H1 (cell line): Measurements from ENCODE around the gene C12orf56. TPM values are rescaled to one million over a fixed set of nuclear protein-coding genes. Genes with fewer than 3 reads are reported as not detected.

Source experiments
- ATF2 ChIP-seq: IDR thresholded peaks from 2 replicates; pipeline ENCODE4 v1.6.1; 2012; ENCODE audit warnings: low read length, inconsistent platforms
- BACH1 ChIP-seq: IDR thresholded peaks from 2 replicates; pipeline ENCODE4 v1.6.1; 2012; ENCODE audit warnings: low read length, improper control_type of control experiment
- BCL11A ChIP-seq, 2 experiments: IDR thresholded peaks; one replicate each; pipeline ENCODE4 v1.6.1; 2011; ENCODE audit warnings: low read depth in 2 of 2, low read length in 2 of 2, mild to moderate bottlenecking in 2 of 2
- BRCA1 ChIP-seq: IDR thresholded peaks from 2 replicates; pipeline ENCODE4 v1.6.1; 2012; ENCODE audit warnings: low read depth, low read length, improper control_type of control experiment
- CEBPB ChIP-seq: IDR thresholded peaks from 2 replicates; pipeline ENCODE4 v1.6.1; 2012; ENCODE audit warnings: low read depth, low read length
- CHD2 ChIP-seq: IDR thresholded peaks from 2 replicates; pipeline ENCODE4 v1.6.1; 2012; ENCODE audit warnings: low read length, improper control_type of control experiment
- CTCF ChIP-seq, 3 experiments: IDR thresholded peaks; 1 replicate in 2 of 3; 2 replicates in 1 of 3; pipeline versions ENCODE4 v1.5.1 to v1.6.1; 2011; ENCODE audit warnings: low read length in 3 of 3, mild to moderate bottlenecking in 3 of 3, inconsistent platforms in 2 of 3, low read depth in 1 of 3, moderate library complexity in 1 of 3; ENCODE audit not compliant: insufficient read depth in 1 of 3; ENCODE audit errors: control extremely low read depth in 1 of 3
- EGR1 ChIP-seq: IDR thresholded peaks from 2 replicates; pipeline ENCODE4 v1.6.1; 2011; ENCODE audit warnings: low read depth, low read length, borderline replicate concordance
- EZH2 ChIP-seq: fragments of 200-600 bp; sonication (generic); IDR thresholded peaks from 2 replicates; pipeline ENCODE4 v1.7.1; 2012; ENCODE audit warnings: low read depth, mild to moderate bottlenecking, moderate library complexity, low read length, inconsistent platforms; ENCODE audit not compliant: severe bottlenecking
- FOSL1 ChIP-seq: IDR thresholded peaks from 2 replicates; pipeline ENCODE4 v1.6.1; 2011; ENCODE audit warnings: mild to moderate bottlenecking, low read depth, low read length, moderate library complexity; ENCODE audit not compliant: insufficient read depth
- GABPA ChIP-seq: IDR thresholded peaks from 2 replicates; pipeline ENCODE4 v1.6.1; 2011; ENCODE audit warnings: mild to moderate bottlenecking, low read length, moderate library complexity, borderline replicate concordance; ENCODE audit not compliant: insufficient read depth
- GTF2F1 ChIP-seq: IDR thresholded peaks from 2 replicates; pipeline ENCODE4 v1.6.1; 2012; ENCODE audit warnings: low read depth, low read length, improper control_type of control experiment, borderline replicate concordance
- HDAC6 ChIP-seq: IDR thresholded peaks from one replicate; pipeline ENCODE4 v1.7.1; 2012; ENCODE audit warnings: low read depth, mild to moderate bottlenecking, inconsistent platforms, low read length, moderate library complexity
- JUN ChIP-seq: IDR thresholded peaks from 2 replicates; pipeline ENCODE4 v1.6.1; 2011; ENCODE audit warnings: low read depth, mild to moderate bottlenecking, improper control_type of control experiment, low read length
- KDM1A ChIP-seq: fragments of 200-600, 300-600 bp; sonication (generic); IDR thresholded peaks from 2 replicates; pipeline ENCODE4 v1.7.1; 2016; ENCODE audit warnings: mild to moderate bottlenecking, low read length, borderline replicate concordance
- KDM5A ChIP-seq: fragments of 200-600 bp; IDR thresholded peaks from 2 replicates; pipeline ENCODE4 v1.7.1; 2012; ENCODE audit warnings: mild to moderate bottlenecking, low read length, inconsistent platforms, mixed read lengths
- NRF1 ChIP-seq: IDR thresholded peaks from 2 replicates; pipeline ENCODE4 v1.6.1; 2011; ENCODE audit warnings: mild to moderate bottlenecking, low read depth, low read length, improper control_type of control experiment
- RFX5 ChIP-seq: IDR thresholded peaks from 2 replicates; pipeline ENCODE4 v1.6.1; 2011; ENCODE audit warnings: low read depth, low read length, improper control_type of control experiment, borderline replicate concordance
- SIN3A ChIP-seq, 2 experiments: IDR thresholded peaks in 1 of 2; conservative IDR thresholded peaks in 1 of 2; 2 replicates each; pipeline ENCODE4 v1.6.1; 2011 to 2012; ENCODE audit warnings: low read length in 2 of 2, improper control_type of control experiment in 1 of 2, low read depth in 1 of 2, mild to moderate bottlenecking in 1 of 2
- SIRT6 ChIP-seq: IDR thresholded peaks from one replicate; pipeline ENCODE4 v1.7.1; 2012; ENCODE audit warnings: low read length, inconsistent platforms
- TCF12 ChIP-seq: IDR thresholded peaks from 2 replicates; pipeline ENCODE4 v1.6.1; 2011; ENCODE audit warnings: low read depth, mild to moderate bottlenecking, low read length
- polyA plus RNA-seq, 7 experiments: library from polyadenylated mRNA; depleted of rRNA in 3 of 7; stranded (reverse) in 5 of 7; unstranded in 2 of 7; fragments of >200 nt in 5 of 7; fragments of 200-250 nt in 2 of 7; gene quantifications; 1 replicate in 5 of 7; 2 replicates in 1 of 7; 4 replicates in 1 of 7; pipeline versions ENCODE4 v1.2.1 to v1.2.3, GENCODE V29; 2011 to 2013; ENCODE audit warnings: missing spikeins in 2 of 7, mixed read lengths in 2 of 7
- total RNA-seq: library from RNA; stranded (reverse); fragmentation: NEBNext Ultra II Directional; extraction: Animal tissue kit (Norgen Biotek cat#: 25700); gene quantifications from 2 replicates; pipeline ENCODE4 v1.2.1, GENCODE V29; 2021

The C12orf56 gene
- total and polyA plus RNA-seq, 2 of the 8 experiments (the other 6 are each of a cell fraction or from before 2014, with no cell fraction given) = 1.1 to 2.9 TPM

- peak; percentile 97 for TF ChIP-seq ATF2
- no peak for TF ChIP-seq BCL11A (IDR thresholded peaks at IDR 0.05; ENCODE audit: low read depth in 2 of 2, low read length in 2 of 2)
- no peak for TF ChIP-seq FOSL1
- peak in 1 of 2 experiments; percentile 97; a peak in 3 of 4 replicates for TF ChIP-seq SIN3A (conservative IDR thresholded peaks at IDR 0.05 in 1 of 2, IDR thresholded peaks at IDR 0.05 in 1 of 2; ENCODE audit: low read depth in 1 of 2, low read length in 2 of 2)
- no peak for TF ChIP-seq BRCA1
- TF ChIP-seq RFX5 = no peak
- TF ChIP-seq GABPA = no peak
- TF ChIP-seq KDM1A = no peak
- no peak for TF ChIP-seq BACH1
- no peak for TF ChIP-seq CHD2
- TF ChIP-seq GTF2F1 = no peak
- no peak for TF ChIP-seq SIRT6
- TF ChIP-seq TCF12 = peak; percentile 78; the same call in 1 of the 2 replicates
- TF ChIP-seq CEBPB = no peak
- TF ChIP-seq HDAC6 = no peak
- peak; percentile 30 for TF ChIP-seq NRF1
- TF ChIP-seq EZH2 = no peak
- TF ChIP-seq KDM5A = no peak; the same call in 1 of the 2 replicates
- no peak for TF ChIP-seq CTCF (IDR thresholded peaks at IDR 0.05; ENCODE audit: control extremely low read depth in 1 of 3, insufficient read depth in 1 of 3, low read depth in 1 of 3, low read length in 3 of 3)
- peak; percentile 61 for TF ChIP-seq JUN
- no peak for TF ChIP-seq EGR1
Measured at GRCh38 chr12:64222009-64222765, 168.4 kb downstream of the C12orf56 start, which contains the start of gene KICS2 (continued).
